HepG2 (cell line): ENCODE measurements around the gene HS6ST1. TPM values are rescaled to one million over a fixed set of nuclear protein-coding genes. Genes with fewer than 3 reads are reported as not detected.

Experiments
- SNAPC4 ChIP-seq: sonication (generic); formaldehyde crosslinking; IDR thresholded peaks from 2 replicates; pipeline ENCODE4 v1.4.0; 2020; ENCODE audit warnings: mild to moderate bottlenecking, missing genetic modification reagents
- SPEN ChIP-seq: sonication (generic); formaldehyde crosslinking; IDR thresholded peaks from 2 replicates; pipeline ENCODE4 v1.5.1; 2020; ENCODE audit warnings: low read depth, mild to moderate bottlenecking, missing genetic modification reagents
- ZBTB26 ChIP-seq: IDR thresholded peaks from 2 replicates; pipeline ENCODE4 v1.6.1; 2016; ENCODE audit warnings: missing compliant biosample characterization, missing genetic modification reagents, borderline replicate concordance
- ZBTB44 ChIP-seq: sonication (generic); formaldehyde crosslinking; IDR thresholded peaks from 2 replicates; pipeline ENCODE4 v1.4.0; 2020; ENCODE audit warnings: missing genetic modification reagents
- ZHX1 ChIP-seq: sonication (generic); formaldehyde crosslinking; IDR thresholded peaks from 2 replicates; pipeline ENCODE4 v1.8.1; 2022; ENCODE audit warnings: low read depth, mild to moderate bottlenecking, missing genetic modification reagents
- polyA plus RNA-seq, 8 experiments: library from polyadenylated mRNA; depleted of rRNA in 3 of 8; stranded (reverse) in 7 of 8; unstranded in 1 of 8; fragments of >200 nt; fragmentation: Illumina TruSeq in 4 of 8; extraction: Trizol in 4 of 8; gene quantifications; 2 replicates each; pipeline versions ENCODE4 v1.2.1 to v1.2.3, GENCODE V29; 2011 to 2016; ENCODE audit warnings: low read depth in 4 of 8, missing spikeins in 1 of 8, mixed read lengths in 1 of 8; ENCODE audit not compliant: insufficient read depth in 1 of 8
- total RNA-seq, 5 experiments: library from RNA; depleted of rRNA; stranded (reverse); fragments of >200 nt; fragmentation: Illumina TruSeq; extraction: Trizol; gene quantifications; 2 replicates each; pipeline ENCODE4 v1.2.3, GENCODE V29; 2016; ENCODE audit warnings: low read depth in 1 of 5
- TF ChIP-seq, protein P1 (sequence below): sonication (generic); IDR thresholded peaks from 2 replicates; pipeline ENCODE4 v1.6.1; 2016; ENCODE audit warnings: low read depth, borderline replicate concordance

The HS6ST1 gene
- total and polyA plus RNA-seq, 2 of the 13 experiments (the other 11 are each of a cell fraction or from before 2014, with no cell fraction given), result 34.5 to 84.6 TPM

DNA sequence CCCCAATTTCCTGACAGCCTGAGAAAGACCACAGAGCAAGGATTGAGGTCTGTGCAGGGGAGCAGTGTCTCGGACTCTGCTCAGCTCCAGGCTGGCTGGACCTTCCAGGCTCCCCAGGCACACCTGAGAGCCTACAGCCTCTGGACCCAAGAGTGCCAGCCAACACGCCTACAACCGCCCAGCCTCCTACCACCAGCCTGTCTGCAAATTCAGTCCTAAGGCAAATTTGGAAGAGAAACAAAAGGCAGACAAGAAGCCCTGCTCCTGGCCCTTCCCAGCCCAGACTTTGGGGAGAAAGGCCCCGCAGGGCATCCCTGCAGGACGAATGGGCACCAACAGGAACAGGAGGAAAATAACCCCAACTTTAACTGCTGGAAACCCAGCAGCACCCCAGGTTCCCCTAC, 1.9 kb downstream of the HS6ST1 start (continued):
- TF ChIP-seq, protein P1, sequence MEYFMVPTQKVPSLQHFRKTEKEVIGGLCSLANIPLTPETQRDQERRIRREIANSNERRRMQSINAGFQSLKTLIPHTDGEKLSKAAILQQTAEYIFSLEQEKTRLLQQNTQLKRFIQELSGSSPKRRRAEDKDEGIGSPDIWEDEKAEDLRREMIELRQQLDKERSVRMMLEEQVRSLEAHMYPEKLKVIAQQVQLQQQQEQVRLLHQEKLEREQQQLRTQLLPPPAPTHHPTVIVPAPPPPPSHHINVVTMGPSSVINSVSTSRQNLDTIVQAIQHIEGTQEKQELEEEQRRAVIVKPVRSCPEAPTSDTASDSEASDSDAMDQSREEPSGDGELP, result 0 out of 2 replicates have a peak, but pooled peaks have one; percentile 1
- TF ChIP-seq ZBTB26 (CRISPR knock-in tag), result 0 out of 2 replicates have a peak, but pooled peaks have one; percentile 4
- TF ChIP-seq SPEN (CRISPR knock-in tag), result no peak
- TF ChIP-seq ZBTB44 (CRISPR knock-in tag), result no peak
- 0 out of 2 replicates have a peak, but pooled peaks have one; percentile 45 for TF ChIP-seq SNAPC4 (CRISPR knock-in tag)
- no peak for TF ChIP-seq ZHX1 (CRISPR knock-in tag)
